Lower leg skin (tissue), 3 donors: ENCODE measurements around the gene STXBP6.

Source experiments
- CTCF ChIP-seq, 3 donors: fragments of 450-650 bp; IDR thresholded peaks; one replicate each; pipeline ENCODE4 v1.5.1; 2016; ENCODE audit warnings: antibody characterized with exemption in 3 of 3, mild to moderate bottlenecking in 3 of 3, moderate library complexity in 2 of 3
- POLR2A ChIP-seq, 2 donors: fragments of 450-650 bp; IDR thresholded peaks; one replicate each; pipeline ENCODE4 v1.6.1; 2016 to 2017; ENCODE audit warnings: antibody characterized with exemption in 2 of 2, mild to moderate bottlenecking in 1 of 2, moderate library complexity in 1 of 2

- TF ChIP-seq POLR2A (IDR thresholded peaks at IDR 0.05) (no peak), CTCF (IDR thresholded peaks at IDR 0.05) (no peak)
Observed at GRCh38 chr14:24928386-24928900, 121.5 kb downstream of the STXBP6 start.
